A673 (cell line): ENCODE results near the gene NMNAT1.

Source experiments
- CTCF ChIP-seq: fragments of 300-800, 200-600 bp; sonication (generic); conservative IDR thresholded peaks from 2 replicates; pipeline ENCODE4 v1.5.1; 2017; ENCODE audit warnings: low read depth, mild to moderate bottlenecking, antibody characterized with exemption, low read length, moderate library complexity, mixed read lengths
- EZH2 ChIP-seq: fragments of 200-600 bp; sonication (generic); IDR thresholded peaks from 2 replicates; pipeline ENCODE4 v1.6.1; 2017; ENCODE audit warnings: borderline replicate concordance, low read depth, mild to moderate bottlenecking, mixed read lengths, antibody characterized with exemption, low read length; ENCODE audit not compliant: poor library complexity, severe bottlenecking

- TF ChIP-seq CTCF = no peak
- TF ChIP-seq EZH2 = no peak
Observed at GRCh38 chr1:9910423-9911178, 32.7 kb upstream of the NMNAT1 start.
